IMR-90 (cell line): ENCODE results near the gene ANKRD33B. TPM values are rescaled to one million over a fixed set of nuclear protein-coding genes. Genes with fewer than 3 reads are reported as not detected.

ENCODE experiments used
- ATAC-seq: fragments of 200-7000 bp; cut with Tn5 transposase; 2 replicates; pipeline ENCODE4 v1.9.1; 2020; ENCODE audit warnings: low read depth, mild to moderate bottlenecking, moderate library complexity
- BruUV-seq: library from RNA; stranded (reverse); fragments of 400-500 nt; replicated peaks from 2 replicates; lab custom pipeline; 2021; lab: Mats Ljungman, UMichigan
- CTCF ChIA-PET: fragments of 300-600 bp; formaldehyde crosslinking; extraction: SDS; loops from one replicate; lab custom pipeline; 2021; ENCODE audit warnings: antibody characterized with exemption; lab: Yijun Ruan, JAX
- POLR2A ChIA-PET: fragments of 300-600 bp; sonication (Branson Sonifier 250); formaldehyde crosslinking; loops from one replicate; lab custom pipeline; 2022; ENCODE audit warnings: antibody characterized with exemption; ENCODE audit not compliant: unreplicated experiment; lab: Charles Lee
- DNase-seq: peaks from one replicate; pipeline ENCODE4 v3.0.0; 2013
- H2AFZ ChIP-seq: replicated peaks from 2 replicates; pipeline ENCODE3; 2013; ENCODE audit warnings: low read length, mild to moderate bottlenecking; ENCODE audit not compliant: poor library complexity
- H2AK5ac ChIP-seq: 2 replicates; pipeline ENCODE4 v1.6.1; 2013; ENCODE audit warnings: low read depth, low read length, inconsistent platforms
- H2AK9ac ChIP-seq: replicated peaks from 2 replicates; pipeline ENCODE3; 2013; ENCODE audit warnings: mild to moderate bottlenecking, low read depth, low read length, moderate library complexity; ENCODE audit not compliant: poor library complexity
- H2BK120ac ChIP-seq: 2 replicates; pipeline ENCODE4 v1.6.1; 2013; ENCODE audit warnings: low read depth, low read length, inconsistent platforms
- H2BK15ac ChIP-seq: 3 replicates; pipeline ENCODE4 v1.6.1; 2013; ENCODE audit warnings: low read depth, low read length, inconsistent platforms
- H2BK20ac ChIP-seq: 2 replicates; pipeline ENCODE4 v1.6.1; 2013; ENCODE audit warnings: low read depth, mild to moderate bottlenecking, inconsistent platforms, low read length, moderate library complexity
- H2BK5ac ChIP-seq: 2 replicates; pipeline ENCODE4 v1.6.1; 2013; ENCODE audit warnings: mild to moderate bottlenecking, low read depth, low read length, inconsistent platforms; ENCODE audit not compliant: poor library complexity, severe bottlenecking
- H3K14ac ChIP-seq: replicated peaks from 2 replicates; pipeline ENCODE4 v1.6.1; 2013; ENCODE audit warnings: low read depth, low read length, inconsistent platforms
- H3K18ac ChIP-seq: 2 replicates; pipeline ENCODE4 v1.6.1; 2013; ENCODE audit warnings: low read depth, low read length, control low read depth
- H3K23ac ChIP-seq: 2 replicates; pipeline ENCODE4 v1.6.1; 2013; ENCODE audit warnings: low read depth, low read length, inconsistent platforms
- H3K27ac ChIP-seq: 2 replicates; pipeline ENCODE4 v1.5.1; 2013; ENCODE audit warnings: mild to moderate bottlenecking, control low read depth, low read length; ENCODE audit not compliant: insufficient read depth
- H3K27me3 ChIP-seq: 2 replicates; pipeline ENCODE4 v1.6.1; 2013; ENCODE audit warnings: low read length; ENCODE audit not compliant: control insufficient read depth, insufficient read depth
- H3K36me3 ChIP-seq: 2 replicates; pipeline ENCODE4 v1.6.1; 2013; ENCODE audit warnings: low read length, mixed read lengths; ENCODE audit not compliant: control insufficient read depth, insufficient read depth
- H3K4ac ChIP-seq: 2 replicates; pipeline ENCODE4 v1.6.1; 2013; ENCODE audit warnings: low read depth, low read length, inconsistent platforms
- H3K4me1 ChIP-seq: 2 replicates; pipeline ENCODE4 v1.6.1; 2013; ENCODE audit warnings: low read length, mixed read lengths; ENCODE audit not compliant: control insufficient read depth, insufficient read depth
- H3K4me2 ChIP-seq: 2 replicates; pipeline ENCODE4 v1.6.1; 2013; ENCODE audit warnings: low read depth, mild to moderate bottlenecking, control low read depth, low read length, moderate library complexity
- H3K4me3 ChIP-seq: 2 replicates; pipeline ENCODE4 v1.5.1; 2013; ENCODE audit warnings: low read depth, mild to moderate bottlenecking, control low read depth, low read length, moderate library complexity; ENCODE audit not compliant: insufficient read depth
- H3K56ac ChIP-seq: 2 replicates; pipeline ENCODE4 v1.6.1; 2013; ENCODE audit warnings: low read length, inconsistent platforms; ENCODE audit not compliant: insufficient read depth; ENCODE audit errors: extremely low read depth
- H3K79me1 ChIP-seq, 2 experiments: 2 replicates each; pipeline ENCODE4 v1.6.1; 2013; ENCODE audit warnings: low read length in 2 of 2, inconsistent platforms in 1 of 2, low read depth in 1 of 2
- H3K9ac ChIP-seq: 2 replicates; pipeline ENCODE4 v1.6.1; 2013; ENCODE audit warnings: low read depth, low read length, control low read depth
- H3K9me1 ChIP-seq: 2 replicates; pipeline ENCODE4 v1.6.1; 2013; ENCODE audit warnings: low read length, inconsistent platforms; ENCODE audit not compliant: insufficient read depth
- H3K9me3 ChIP-seq: 2 replicates; pipeline ENCODE4 v1.6.1; 2013; ENCODE audit warnings: low read length; ENCODE audit not compliant: control insufficient read depth, insufficient read depth
- H4K20me1 ChIP-seq: 2 replicates; pipeline ENCODE4 v1.6.1; 2013; ENCODE audit warnings: low read length, inconsistent platforms; ENCODE audit not compliant: insufficient read depth
- H4K5ac ChIP-seq: 2 replicates; pipeline ENCODE4 v1.6.1; 2013; ENCODE audit warnings: mild to moderate bottlenecking, low read depth, low read length, control low read depth
- H4K8ac ChIP-seq, 2 experiments: 2 replicates each; pipeline ENCODE4 v1.6.1; 2013; ENCODE audit warnings: low read depth in 2 of 2, low read length in 2 of 2, control low read depth in 1 of 2, inconsistent platforms in 1 of 2
- H4K91ac ChIP-seq: 2 replicates; pipeline ENCODE4 v1.6.1; 2013; ENCODE audit warnings: low read depth, low read length, inconsistent platforms; ENCODE audit not compliant: insufficient read depth
- CHD1 ChIP-seq: IDR thresholded peaks from 2 replicates; pipeline ENCODE4 v1.6.1; 2012; ENCODE audit warnings: low read depth, low read length, improper control_type of control experiment
- CTCF ChIP-seq: conservative IDR thresholded peaks from 2 replicates; pipeline ENCODE4 v1.5.1; 2012; ENCODE audit warnings: mild to moderate bottlenecking, low read depth, low read length, improper control_type of control experiment
- MAFK ChIP-seq: IDR thresholded peaks from 2 replicates; pipeline ENCODE4 v1.6.1; 2012; ENCODE audit warnings: low read depth, low read length, improper control_type of control experiment
- MXI1 ChIP-seq: IDR thresholded peaks from 2 replicates; pipeline ENCODE4 v1.6.1; 2012; ENCODE audit warnings: low read depth, mild to moderate bottlenecking, low read length, moderate library complexity, borderline replicate concordance
- NFE2L2 ChIP-seq: fragments of 150-350 bp; IDR thresholded peaks from 2 replicates; pipeline ENCODE4 v1.6.1; 2016; ENCODE audit warnings: low read depth, mild to moderate bottlenecking, low read length
- RCOR1 ChIP-seq: IDR thresholded peaks from 2 replicates; pipeline ENCODE4 v1.6.1; 2012; ENCODE audit warnings: mild to moderate bottlenecking, low read length, improper control_type of control experiment; ENCODE audit not compliant: insufficient replicate concordance
- RFX5 ChIP-seq: IDR thresholded peaks from 2 replicates; pipeline ENCODE4 v1.8.0; 2012; ENCODE audit warnings: low read depth, mild to moderate bottlenecking, low read length, moderate library complexity
- WGBS, 2 experiments: methylation state at CpG; one replicate each; pipeline versions ENCODE4 v1.1.5 to v1.1.7; 2013; ENCODE audit warnings: missing lambda C conversion rate in 2 of 2; ENCODE audit not compliant: insufficient read length in 1 of 2; ENCODE audit errors: extremely low coverage in 2 of 2; 5-methylcytosine and 5-hydroxymethylcytosine counted together
- dilution Hi-C: fragments of 300-500 bp; cut with HindIII; formaldehyde crosslinking; loops from one replicate; pipeline ENCODE4 v1.14.3; 2018; ENCODE audit warnings: low sequenced_read_pairs; ENCODE audit not compliant: unreplicated experiment
- in situ Hi-C: fragments of 300-500 bp; cut with MboI; formaldehyde crosslinking; loops from 3 replicates; pipeline ENCODE4 v1.14.3; 2019; ENCODE audit warnings: low sequenced_read_pairs, inconsistent platforms, mixed read lengths
- intact Hi-C: fragments of 100-400 bp; cut with micrococcal nuclease; formaldehyde crosslinking; loops from 2 replicates; pipeline ENCODE4 v1.10.0; 2022
- polyA plus RNA-seq, 3 experiments: library from polyadenylated mRNA; depleted of rRNA; stranded (reverse); fragments of >200 nt; gene quantifications; 2 replicates each; pipeline ENCODE4 v1.2.3, GENCODE V29; 2012; ENCODE audit warnings: low replicate concordance in 1 of 3
- total RNA-seq: library from RNA; depleted of rRNA; stranded (reverse); fragments of >200 nt; gene quantifications from 2 replicates; pipeline ENCODE4 v1.2.3, GENCODE V29; 2012

ANKRD33B gene
- total and polyA plus RNA-seq, 2 of the 4 experiments (the other 2 are of a cell fraction), result 2.5 to 3.3 TPM

- Histone ChIP-seq H2AK5ac (no peak overlapping the region), H3K4me1 (no peaks in the 10 kb centered on the region; the same call in 1 of the 2 replicates), H4K20me1 (peaks cover 25% of the 10 kb centered on the region), H4K91ac (no peak overlapping the region), H2BK20ac (no peak overlapping the region), H2BK5ac (no peak overlapping the region), H3K9me3 (no peaks in the 10 kb centered on the region), H3K56ac (no peak overlapping the region), H4K5ac (no peak overlapping the region), H3K27ac (no peak overlapping the region), H3K18ac (no peak overlapping the region), H4K8ac (no peak overlapping the region), H3K79me1 (peaks cover 19 to 28% of the 10 kb centered on the region in 2 experiments), H3K14ac (no peak overlapping the region), H2BK120ac (no peak overlapping the region), H3K4ac (no peak overlapping the region), H3K9me1 (peaks cover 18% of the 10 kb centered on the region), H2BK15ac (no peak overlapping the region), H3K4me3 (no peak overlapping the region), H3K4me2 (no peak overlapping the region), H3K36me3 (peaks cover 55% of the 10 kb centered on the region), H2AK9ac (no peak overlapping the region), H2AFZ (no peak overlapping the region), H3K27me3 (no peaks in the 10 kb centered on the region), H3K9ac (no peak overlapping the region), H3K23ac (no peak overlapping the region)
- ChIA-PET CTCF (no interaction called here), POLR2A (no interaction called here)
- in situ Hi-C loops (no loop called here), dilution Hi-C loops (no loop called here), intact Hi-C loops (no loop called here)
- 90% methylated on average over 5 of the region's 15 CpGs; no CpG with 5 or more reads in 1 of the 2 experiments for WGBS, 2 experiments
- DNase-seq, result no peak
- TF ChIP-seq RCOR1 (no peak), MXI1 (no peak), CHD1 (no peak), MAFK (no peak), NFE2L2 (no peak), CTCF (no peak), RFX5 (no peak)
- no peak for ATAC-seq
- no TSS peak for BruUV-seq
Measured at GRCh38 chr5:10679336-10679988, 115.6 kb downstream of the ANKRD33B start.
